ENCODE data around the gene SLC35B1.
"Not testable (repeated sequence)": the region's sequence is repeated elsewhere in the genome, so short reads cannot be mapped to it uniquely, and the experiment has no call there.

Gene SLC35B1

GRCh38 chr17:49673679-49674078 is 34.1 kb downstream of the SLC35B1 start:
- DNase-seq = not testable (repeated sequence)

GRCh38 chr17:49670641-49671040 is 37.1 kb downstream of the SLC35B1 start:
- no peak for DNase-seq

- DNase-seq = no peak
Measured at GRCh38 chr17:49670002-49670401, 37.8 kb downstream of the SLC35B1 start.

GRCh38 chr17:49667854-49668253 is 39.9 kb downstream of the SLC35B1 start:
- DNase-seq = no peak

GRCh38 chr17:49664706-49665211 is 43.0 kb downstream of the SLC35B1 start:
- no peak for DNase-seq

GRCh38 chr17:49659661-49660382 is 47.9 kb downstream of the SLC35B1 start:
- no peak for DNase-seq

- no peak for DNase-seq
Measured at GRCh38 chr17:49656247-49656646, 51.5 kb downstream of the SLC35B1 start.
